ENCODE data around the gene SOS2.

The SOS2 gene

DNA sequence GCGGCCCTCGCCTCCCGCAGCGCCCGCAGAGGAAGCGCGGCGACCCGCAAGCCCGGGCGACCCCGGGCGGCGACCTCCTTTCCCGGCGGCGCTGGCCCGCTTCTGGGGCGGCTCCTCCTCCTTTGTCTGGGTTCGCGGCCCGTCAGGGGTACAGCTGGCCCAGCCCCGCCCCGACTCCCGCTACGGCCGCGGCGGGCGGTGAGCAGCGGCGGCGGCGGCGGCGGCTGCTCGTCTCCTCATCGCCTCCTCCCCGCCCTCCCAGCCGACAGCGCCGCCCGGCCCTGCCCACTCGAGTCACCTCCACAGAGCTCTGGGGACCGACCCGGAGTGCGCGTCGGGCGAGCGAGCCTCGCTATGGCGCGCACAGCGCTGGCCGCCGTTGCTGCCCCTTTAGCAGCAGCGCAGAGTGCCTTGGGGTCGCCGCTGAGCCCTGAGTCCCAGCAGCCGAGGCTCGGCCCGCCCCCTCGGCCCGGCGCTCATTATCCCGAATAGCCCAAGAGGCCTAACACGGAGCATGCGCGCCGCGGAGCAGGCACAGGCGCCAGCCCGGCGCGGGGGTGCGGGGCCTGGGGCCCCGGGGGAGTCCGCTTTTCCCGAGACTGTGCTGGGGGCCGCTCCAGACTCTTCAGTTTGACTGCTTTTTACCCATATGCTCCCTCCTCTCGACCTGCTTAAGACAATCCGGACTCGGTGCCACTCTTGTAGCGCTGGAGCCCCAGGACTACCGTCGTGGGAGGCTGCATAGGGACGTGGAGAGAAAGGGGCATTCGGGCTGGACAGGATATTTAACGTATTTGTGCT lies at the start of gene SOS2:
TSS of gene SOS2 (minus strand) at position 104 of the 801 bp plus-strand sequence. CDS start 295 bp downstream, outside the sequence.
- peak; percentile 64 for DNase-seq (ENCODE audit: low read depth)

DNA sequence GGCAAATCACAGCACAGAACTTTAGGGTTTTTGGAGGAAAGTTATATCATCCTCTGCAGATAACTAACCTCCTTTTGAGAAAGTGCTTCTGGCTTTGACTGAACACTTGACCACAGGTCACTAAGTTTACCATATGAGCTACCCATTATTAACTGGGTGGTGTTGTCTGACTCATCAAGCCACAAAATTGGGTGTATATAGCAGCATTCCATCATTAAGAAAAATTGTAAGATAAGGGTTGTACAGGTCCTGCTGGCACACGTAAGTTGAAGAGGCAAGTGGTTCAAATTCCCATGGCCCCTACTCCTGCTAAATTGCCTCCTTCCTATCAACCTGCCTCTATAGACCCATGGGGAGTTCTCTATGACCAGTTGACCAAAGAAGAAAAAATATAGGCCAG lies 41.1 kb upstream of the SOS2 start:
- no peak for DNase-seq (ENCODE audit: low read depth)

DNA sequence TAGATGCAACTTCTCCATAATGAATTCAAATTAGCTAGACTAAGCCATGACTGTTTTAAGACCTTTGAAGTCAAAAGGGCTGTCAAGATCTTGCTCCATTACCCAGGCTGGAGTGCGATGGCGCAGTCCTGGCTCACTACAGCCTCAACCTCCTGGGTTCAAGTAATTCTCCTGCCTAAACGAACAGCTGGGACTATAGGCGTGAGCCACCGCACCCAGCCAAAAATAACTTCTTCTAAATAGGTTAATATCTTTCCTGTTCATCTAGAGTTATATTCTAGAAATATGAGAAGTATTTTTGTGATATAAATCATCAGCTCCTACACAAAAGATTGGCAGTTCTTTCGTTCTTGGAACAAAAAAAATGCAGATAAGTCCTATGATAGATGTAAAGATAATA lies 39.6 kb upstream of the SOS2 start:
- DNase-seq (ENCODE audit: low read depth): no peak

DNA sequence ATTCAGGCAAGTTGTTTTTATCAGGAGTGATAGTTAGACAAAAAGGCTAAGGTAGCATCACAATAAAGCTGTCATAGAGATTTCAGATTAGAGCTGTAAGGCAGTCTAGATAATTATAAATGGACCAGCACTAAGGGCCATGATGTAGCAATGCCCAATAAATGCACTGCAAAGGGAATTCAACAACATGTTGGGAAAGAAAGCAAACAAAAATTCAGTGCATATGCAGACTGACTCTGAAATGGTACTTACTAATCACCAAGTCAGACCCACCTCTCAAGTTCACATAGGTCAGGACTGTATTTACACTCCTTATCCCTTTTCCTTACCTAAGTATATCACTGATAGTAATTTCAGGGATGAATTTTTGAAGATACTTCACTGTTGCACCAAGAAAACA lies 33.7 kb upstream of the SOS2 start:
- no peak for DNase-seq (ENCODE audit: low read depth)

DNA sequence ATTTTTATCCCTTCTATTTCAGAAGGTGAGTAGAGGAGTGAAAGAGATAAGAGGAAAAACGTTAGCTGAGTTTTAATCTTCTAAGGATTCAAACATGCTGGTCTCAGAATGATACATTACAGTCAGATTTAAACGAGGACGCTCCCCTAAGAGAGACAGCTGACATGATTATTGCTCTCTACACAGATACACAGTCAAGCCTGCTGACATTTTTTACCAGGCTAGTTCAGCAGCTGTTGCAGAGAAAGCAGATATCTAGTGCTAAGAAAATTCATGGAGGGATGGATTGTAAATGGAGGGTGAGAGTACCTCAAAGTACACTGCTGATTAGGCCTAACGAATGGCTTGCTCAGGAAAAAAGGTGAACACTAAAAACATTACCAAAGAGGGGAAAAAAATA lies 31.9 kb upstream of the SOS2 start:
- no peak for DNase-seq (ENCODE audit: low read depth)

DNA sequence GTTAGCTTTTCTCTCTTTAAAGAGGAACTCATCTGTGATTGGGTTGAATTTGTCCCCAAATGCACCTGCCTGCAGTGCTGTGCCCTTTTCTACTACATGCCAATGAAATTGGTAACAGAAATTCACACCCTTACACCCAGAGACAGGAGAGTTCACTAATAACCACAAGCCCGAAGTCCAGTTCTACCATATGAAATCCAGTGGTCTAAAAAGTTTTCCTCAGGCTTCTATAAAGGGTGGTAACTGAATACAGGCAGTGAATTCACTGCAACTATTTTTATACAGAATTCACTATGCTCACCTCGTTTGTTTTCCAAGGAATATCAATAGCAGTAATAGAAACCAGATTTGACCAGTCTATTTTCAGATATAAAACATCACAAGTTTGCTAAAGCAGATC lies 31.5 kb upstream of the SOS2 start:
- no peak for DNase-seq (ENCODE audit: low read depth)

DNA sequence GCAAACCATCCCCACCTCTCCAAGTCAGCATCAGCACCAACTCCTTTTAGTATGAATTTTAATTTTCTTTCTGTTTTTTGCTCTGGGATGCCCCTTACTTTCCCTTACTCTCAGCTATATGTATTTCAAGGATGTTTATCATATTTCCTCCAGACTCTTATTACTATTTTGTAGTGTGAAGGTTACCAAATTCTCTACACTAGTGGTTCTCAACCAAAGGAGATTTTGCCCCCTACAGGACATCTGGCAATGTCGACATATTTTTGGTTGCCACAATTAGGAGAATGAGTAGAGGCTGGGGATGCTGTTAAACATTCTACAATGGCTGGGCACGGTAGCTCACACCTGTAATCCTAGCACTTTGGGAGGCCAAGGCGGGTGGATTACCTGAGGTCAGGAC lies 29.1 kb upstream of the SOS2 start:
- peak; percentile 2 for DNase-seq (ENCODE audit: low read depth)

DNA sequence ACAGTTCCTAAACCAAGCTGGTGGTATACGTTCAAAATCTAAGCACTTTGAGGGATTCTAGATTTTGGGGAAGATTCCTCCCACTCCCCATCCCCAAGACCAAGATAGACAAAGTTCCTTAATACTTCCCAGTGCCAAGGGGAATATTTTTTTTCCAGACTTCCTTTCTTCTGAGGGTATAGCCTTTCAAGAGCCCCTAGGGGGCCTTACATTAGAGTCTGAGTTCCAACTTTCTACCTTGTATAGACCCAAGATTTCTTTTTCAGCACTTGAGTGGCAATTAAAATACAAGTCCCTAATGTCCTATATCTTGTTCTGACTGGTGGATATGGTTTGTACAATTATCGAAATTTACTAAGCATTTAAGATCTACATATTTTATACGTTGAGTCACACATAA lies 28.7 kb upstream of the SOS2 start:
- no peak for DNase-seq (ENCODE audit: low read depth)

DNA sequence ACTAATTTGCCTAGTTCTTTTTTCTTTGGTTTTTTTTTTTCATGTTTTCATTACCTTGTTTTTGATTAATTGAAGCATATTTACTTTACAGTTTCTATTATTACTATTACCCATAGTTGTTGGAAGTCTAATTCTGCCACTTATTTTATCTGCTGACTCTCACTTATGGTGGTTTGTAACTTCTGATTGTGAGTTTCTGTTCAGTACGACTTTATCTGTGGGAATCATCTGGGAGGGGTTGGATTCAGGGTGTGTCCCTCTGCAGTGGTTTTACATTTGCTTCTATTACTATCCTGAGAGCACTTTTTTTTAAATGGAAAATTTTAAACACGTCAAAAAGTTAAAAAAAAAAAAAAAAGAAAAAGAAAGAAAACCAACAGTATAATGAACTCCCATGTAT lies 26.4 kb upstream of the SOS2 start:
- DNase-seq (ENCODE audit: low read depth): no peak

DNA sequence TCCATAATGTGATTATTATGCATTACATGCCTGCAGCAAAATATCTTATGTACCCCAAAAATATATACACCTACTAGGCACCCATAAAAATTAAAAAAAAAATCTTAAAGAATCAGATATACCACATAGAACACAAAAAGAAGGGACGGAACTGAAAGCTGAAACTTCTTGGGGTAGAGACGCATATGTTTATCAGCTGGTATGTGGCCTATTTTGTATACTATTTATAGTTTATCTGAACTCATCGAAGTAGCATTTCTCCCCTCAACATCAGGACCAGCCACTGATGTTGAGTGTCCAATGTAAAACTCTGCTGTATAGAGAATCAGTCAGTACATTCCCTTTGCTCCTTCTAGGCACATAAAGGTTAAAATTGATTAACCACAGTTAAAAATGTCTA lies 22.9 kb upstream of the SOS2 start:
- DNase-seq (ENCODE audit: low read depth): no peak

DNA sequence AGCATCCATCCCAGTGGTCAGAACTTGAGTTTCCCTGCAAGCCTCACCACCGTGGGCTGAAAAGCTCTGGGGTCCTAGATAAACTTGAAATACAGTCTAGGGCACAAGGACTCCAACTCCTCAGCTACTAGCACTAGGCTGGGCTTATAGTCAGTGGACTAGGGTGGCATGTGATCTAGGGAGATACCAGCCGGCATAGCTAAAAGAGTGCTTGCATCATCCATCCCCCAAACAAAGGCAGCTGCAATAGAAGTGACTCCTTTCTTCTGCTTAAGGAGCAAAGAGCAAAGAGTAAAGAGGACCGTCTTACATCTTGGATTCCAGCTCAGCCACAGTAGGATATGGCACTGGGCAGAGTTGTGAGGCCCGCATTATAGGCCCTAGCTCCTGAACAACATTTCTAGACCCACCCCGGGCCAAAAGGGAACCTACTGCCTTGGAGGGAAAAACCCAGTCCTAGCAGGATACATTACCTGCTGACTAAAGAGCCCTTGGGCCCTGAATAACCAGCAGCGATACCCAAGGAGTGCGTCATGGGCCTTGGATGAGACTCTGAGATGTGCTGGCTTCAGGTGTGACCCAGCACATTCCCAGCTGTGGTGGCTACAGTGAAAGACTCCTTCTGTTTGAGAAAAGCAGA lies 17.9 kb upstream of the SOS2 start:
- no peak for DNase-seq (ENCODE audit: low read depth)

DNA sequence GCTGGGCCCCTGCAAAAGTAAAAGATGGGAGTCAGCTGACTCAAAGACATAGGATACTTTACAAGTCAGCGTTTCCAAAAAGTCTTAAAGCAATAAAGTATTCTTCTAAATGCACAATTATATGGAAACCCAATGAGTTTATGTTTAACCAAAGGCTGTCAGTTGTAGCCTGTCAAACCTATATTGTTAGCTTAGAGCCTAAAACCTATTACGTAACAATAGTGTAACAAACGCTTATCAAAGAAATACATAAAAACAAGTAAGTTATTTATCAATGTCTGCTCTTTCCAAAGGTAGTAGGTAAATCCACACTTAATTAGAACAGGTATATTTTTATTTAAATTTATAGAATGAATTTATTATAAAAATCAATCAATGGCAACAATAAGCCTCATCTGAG lies 15.9 kb upstream of the SOS2 start:
- DNase-seq (ENCODE audit: low read depth): no peak

DNA sequence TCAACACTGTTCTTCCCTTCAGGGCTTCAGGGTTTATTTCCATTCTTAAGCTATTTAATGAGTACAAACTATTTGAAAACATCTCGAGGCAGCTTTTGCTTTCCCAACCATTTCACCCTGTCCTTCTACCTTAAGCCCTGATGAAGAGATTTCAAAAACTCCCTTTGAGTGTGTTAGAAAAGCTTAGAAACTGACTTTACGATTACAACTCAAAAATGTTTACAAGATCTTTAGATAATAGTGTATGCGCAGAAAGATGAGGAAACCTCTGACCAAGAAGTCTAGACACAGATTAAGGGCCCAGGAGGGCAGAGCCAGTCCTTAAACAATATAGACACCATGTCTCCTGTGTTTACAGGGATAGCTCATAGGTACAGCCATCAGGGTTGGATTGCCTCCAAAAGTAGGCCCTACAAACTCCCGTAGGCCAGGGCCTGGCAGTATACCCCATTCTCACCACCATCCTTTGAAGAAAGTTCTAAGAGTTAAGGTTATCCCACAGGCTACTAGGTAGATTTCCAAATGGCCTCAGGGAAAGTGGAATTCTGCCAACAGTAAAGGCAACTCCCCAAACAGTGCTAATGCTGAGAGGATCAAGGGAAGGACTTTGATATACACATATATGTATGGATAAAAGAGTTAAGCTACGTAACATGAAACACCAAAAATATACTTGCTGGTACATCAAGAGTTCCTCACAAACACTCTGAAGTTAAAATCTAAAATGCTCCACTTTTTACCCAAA lies 11.4 kb upstream of the SOS2 start:
- no peak for DNase-seq (ENCODE audit: low read depth)

DNA sequence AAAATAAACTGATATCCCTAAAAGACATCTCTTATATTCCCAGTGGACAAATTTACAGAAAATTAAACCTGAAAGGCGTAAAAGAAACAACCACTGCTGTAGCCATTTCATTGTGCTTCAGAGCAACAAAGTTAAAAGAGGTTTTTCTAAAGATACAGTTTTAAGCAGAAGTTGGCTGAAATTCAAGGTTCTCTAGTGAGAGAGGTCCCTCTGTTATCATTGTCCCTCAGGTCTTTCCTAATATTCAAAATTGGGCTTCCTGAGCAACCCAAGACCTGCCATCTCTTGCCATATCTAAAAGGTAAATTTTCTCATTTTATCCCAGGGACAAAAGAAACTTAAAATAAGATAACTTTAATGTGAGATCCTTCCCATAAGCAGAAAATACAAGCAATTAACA lies 10.7 kb upstream of the SOS2 start:
- DNase-seq (ENCODE audit: low read depth): no peak

DNA sequence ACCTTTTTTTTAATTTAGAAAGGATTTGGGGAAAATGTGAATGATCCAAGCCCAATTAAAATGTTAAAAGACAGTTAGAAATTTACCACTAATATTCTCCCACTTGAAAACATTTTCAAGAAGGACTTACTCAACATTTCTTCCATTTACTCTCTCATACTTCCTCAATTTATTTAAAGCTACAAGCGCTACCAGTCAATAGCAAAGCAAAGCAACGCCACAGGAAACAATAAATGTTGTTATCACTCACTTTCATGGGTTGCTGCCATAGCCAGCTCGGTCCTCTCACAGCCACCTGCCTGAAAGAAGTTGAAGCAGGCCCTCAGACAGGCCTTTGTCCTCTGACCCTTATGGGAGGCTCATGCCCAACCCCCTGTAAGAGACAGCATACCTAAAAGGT lies 6.0 kb upstream of the SOS2 start:
- DNase-seq (ENCODE audit: low read depth): no peak

DNA sequence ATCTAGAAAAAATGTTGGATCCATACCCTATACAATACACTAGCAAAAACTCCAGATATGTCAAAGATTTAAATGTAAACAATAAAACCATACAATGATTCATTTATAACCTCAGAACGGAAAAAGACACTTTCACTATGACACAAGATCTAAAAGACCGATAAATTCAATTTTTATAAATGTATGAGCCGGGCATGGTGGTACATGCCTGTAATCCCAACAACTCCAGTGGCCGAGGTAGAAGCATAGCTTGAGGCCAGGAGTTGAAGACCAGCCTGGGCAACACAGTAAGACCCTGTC lies 2.5 kb upstream of the SOS2 start:
- DNase-seq (ENCODE audit: low read depth): no peak

DNA sequence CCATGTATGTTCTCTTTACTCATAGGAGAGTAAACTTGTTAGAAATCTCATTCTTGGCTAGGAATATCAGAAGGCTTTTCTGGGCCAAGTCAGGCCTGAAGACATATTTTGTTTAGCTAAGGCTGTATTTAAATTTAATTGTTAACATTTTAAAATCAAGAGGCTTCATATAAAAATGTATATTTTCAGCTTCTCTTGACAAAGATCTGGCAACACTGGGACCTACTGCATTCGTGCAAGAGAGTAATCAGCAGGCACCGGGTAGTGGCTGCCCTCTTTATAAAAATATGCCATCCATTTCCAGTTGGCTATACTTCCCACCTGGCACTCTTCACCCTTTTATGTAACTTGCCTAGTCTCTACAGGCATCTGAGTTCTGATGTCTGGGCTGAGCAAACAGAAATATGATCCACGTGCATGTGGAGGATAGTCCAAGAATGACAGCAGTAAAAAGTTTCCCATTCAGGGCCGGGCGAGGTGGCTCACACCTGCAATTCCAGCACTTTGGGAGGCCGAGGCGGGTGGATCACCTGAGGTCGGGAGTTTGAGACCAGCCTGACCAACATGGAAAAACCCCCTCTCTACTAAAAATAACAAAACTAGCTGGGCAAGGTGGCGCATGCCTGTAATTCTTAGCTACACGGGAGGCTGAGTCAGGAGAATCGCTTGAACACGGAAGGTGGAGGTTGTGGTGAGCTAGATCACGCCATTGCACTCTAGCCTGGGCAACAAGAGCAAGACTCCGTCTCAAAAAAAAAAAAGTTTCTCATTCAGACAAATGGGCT lies 2.0 kb upstream of the SOS2 start:
- DNase-seq (ENCODE audit: low read depth): no peak

DNA sequence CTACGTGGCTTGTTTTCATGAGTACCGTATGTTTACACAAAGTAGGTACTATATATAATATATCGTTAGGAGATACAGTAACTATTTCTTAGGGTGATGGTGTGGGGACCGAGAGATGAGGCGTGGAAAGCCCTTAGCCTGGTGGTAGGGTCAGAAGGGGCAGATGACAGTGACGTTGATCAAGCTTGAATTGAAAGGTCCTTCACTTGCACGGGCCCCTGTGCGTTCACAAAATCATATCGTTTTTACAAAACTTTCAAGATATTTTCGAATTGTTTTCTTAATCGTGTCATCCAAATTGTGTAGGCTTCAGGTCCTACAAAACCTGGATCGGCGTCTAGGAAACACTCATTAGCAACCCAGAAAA lies 881 bp upstream of the SOS2 start:
- DNase-seq (ENCODE audit: low read depth): no peak

DNA sequence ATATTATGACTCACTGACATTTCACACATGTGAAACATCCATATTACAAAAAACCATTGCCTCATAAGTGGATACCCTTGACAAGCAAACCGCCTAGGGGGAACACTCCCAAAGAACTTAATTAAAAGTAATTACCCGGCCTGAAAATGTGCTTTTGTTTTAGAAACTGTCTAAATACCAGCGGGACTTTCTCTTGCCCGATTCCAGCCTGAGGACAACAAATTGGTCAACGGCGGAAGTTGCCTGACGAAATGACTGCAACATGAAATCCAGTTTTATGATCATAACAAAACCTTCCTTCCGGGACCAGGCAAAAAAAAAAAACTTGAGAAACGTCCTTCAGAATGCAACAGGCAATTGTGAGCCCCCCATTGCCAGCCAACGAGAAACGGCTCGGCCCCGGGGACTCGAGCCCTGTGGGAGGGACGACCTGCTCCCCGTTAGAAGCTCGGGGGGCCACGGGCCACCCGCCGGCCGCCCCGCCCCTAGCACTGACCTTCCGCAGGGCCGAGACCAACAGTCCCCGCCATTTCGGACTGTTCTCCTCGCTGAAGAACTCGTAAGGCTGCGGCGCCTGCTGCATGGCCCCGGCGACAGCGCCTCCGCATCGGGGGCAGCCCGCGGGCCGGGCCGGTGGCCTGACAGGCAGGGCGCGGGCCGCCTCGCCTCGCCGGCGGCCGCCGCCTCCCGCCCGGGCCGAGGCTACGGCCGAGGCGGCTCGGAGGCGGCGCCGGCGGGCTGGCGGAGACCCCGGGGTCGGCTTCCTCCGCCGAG lies 490 bp downstream of the SOS2 start:
- DNase-seq (ENCODE audit: low read depth): peak; percentile 2

DNA sequence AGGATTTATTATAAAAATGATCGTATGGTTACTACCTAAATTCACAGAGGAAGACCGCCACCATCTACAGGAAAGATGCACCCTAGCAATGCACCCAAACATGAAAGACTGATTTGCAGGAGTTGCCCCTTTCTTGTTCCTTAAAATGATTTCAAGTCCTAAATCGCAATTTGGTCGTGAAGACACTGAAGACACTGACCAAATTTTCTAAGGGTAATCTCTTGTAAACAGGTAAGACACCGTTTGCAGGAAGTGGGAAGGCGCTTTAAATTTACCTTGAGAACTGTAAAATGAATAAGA lies 1.0 kb downstream of the SOS2 start:
- no peak for DNase-seq (ENCODE audit: low read depth)

DNA sequence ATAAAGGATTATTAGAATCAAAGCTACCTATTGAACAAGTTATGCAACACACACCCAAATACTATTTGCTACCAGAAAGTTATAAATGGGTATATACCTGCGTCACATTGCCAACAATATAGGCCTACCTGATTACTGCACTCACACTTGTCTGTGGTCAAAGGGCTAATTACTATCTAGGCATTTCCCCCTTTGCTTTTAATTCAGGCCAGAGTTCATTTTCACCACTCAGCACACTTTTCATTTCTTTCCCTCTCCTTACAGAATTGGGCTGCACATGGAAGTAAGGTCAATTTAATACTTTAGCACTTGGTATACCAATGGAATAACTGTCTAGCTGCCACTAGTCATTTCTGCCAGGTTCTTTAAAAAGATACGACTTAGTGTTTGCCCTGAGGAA lies 1.7 kb downstream of the SOS2 start:
- DNase-seq (ENCODE audit: low read depth): no peak

DNA sequence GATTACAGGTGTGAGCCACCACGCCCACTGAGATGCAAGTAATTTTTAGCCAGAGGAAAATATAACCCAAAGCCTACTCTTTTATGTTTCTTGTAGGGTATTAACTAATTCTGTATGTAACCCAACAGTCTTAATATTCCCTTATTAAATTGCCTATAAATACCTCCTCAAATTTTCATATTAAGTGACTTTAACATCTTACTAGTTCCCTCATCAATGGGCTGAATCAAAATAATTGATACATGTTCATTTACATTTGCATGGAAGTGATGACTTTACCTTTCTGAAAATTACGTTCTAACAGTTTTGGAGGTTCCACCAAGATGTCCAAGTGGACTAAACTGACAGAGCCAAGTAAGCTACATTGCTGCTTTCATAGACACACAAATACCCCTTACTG lies 3.1 kb downstream of the SOS2 start:
- DNase-seq (ENCODE audit: low read depth): no peak

Measured in stimulated activated CD4-positive, alpha-beta T cell treated with anti-CD3 and anti-CD28 coated beads, Interleukin-2, amount 100 ng/mL, for 4 hours (primary cell).